HepG2 (cell line): Measurements from ENCODE around the gene YPEL4. TPM values are rescaled to one million over a fixed set of nuclear protein-coding genes. Genes with fewer than 3 reads are reported as not detected.
A peak's percentile ranks its signal among the peaks of the same experiment; 100 is the strongest.

Experiments
- AGO1 ChIP-seq: fragments of 200-400 bp; formaldehyde crosslinking; IDR thresholded peaks from 2 replicates; pipeline ENCODE4 v1.6.1; 2017; ENCODE audit warnings: mild to moderate bottlenecking, low read depth, low read length, moderate library complexity; ENCODE audit not compliant: poor library complexity, severe bottlenecking
- FOXC1 ChIP-seq: sonication (generic); formaldehyde crosslinking; IDR thresholded peaks from 2 replicates; pipeline ENCODE4 v1.8.0; 2022; ENCODE audit warnings: mild to moderate bottlenecking, missing genetic modification reagents, borderline replicate concordance
- FOXK1 ChIP-seq: sonication (generic); formaldehyde crosslinking; IDR thresholded peaks from 2 replicates; pipeline ENCODE4 v1.4.0; 2020; ENCODE audit warnings: low read depth, missing genetic modification reagents, borderline replicate concordance
- GTF3A ChIP-seq: sonication (generic); formaldehyde crosslinking; conservative IDR thresholded peaks from 2 replicates; pipeline ENCODE4 v1.4.0; 2020; ENCODE audit warnings: mild to moderate bottlenecking, missing genetic modification reagents
- HMG20A ChIP-seq: IDR thresholded peaks from 2 replicates; pipeline ENCODE4 v1.6.1; 2016; ENCODE audit warnings: borderline replicate concordance
- KDM4B ChIP-seq: sonication (generic); formaldehyde crosslinking; IDR thresholded peaks from 2 replicates; pipeline ENCODE4 v1.4.0; 2020; ENCODE audit warnings: missing genetic modification reagents
- KDM5B ChIP-seq: sonication (generic); formaldehyde crosslinking; IDR thresholded peaks from 2 replicates; pipeline ENCODE4 v1.4.0; 2020; ENCODE audit warnings: missing genetic modification reagents, mild to moderate bottlenecking, borderline replicate concordance
- MAZ ChIP-seq, 2 experiments: sonication (generic) in 1 of 2; formaldehyde crosslinking in 1 of 2; IDR thresholded peaks; 2 replicates each; pipeline versions ENCODE4 v1.5.0 to v1.6.1; 2012 to 2020; ENCODE audit warnings: low read depth in 2 of 2, mild to moderate bottlenecking in 2 of 2, borderline replicate concordance in 1 of 2, improper control_type of control experiment in 1 of 2, low read length in 1 of 2, missing genetic modification reagents in 1 of 2, moderate library complexity in 1 of 2
- MXI1 ChIP-seq: IDR thresholded peaks from 3 replicates; pipeline ENCODE4 v1.6.1; 2012; ENCODE audit warnings: low read depth, low read length, inconsistent platforms, borderline replicate concordance
- NFE2L2 ChIP-seq: fragments of 150-350 bp; IDR thresholded peaks from 2 replicates; pipeline ENCODE4 v1.6.1; 2014; ENCODE audit warnings: low read length
- RBAK ChIP-seq: sonication (generic); formaldehyde crosslinking; IDR thresholded peaks from 2 replicates; pipeline ENCODE4 v1.5.1; 2020; ENCODE audit warnings: mild to moderate bottlenecking, missing genetic modification reagents
- SNAPC2 ChIP-seq: sonication (generic); formaldehyde crosslinking; IDR thresholded peaks from 2 replicates; pipeline ENCODE4 v1.8.1; 2022; ENCODE audit warnings: mild to moderate bottlenecking, missing genetic modification reagents
- TGIF2 ChIP-seq: IDR thresholded peaks from 2 replicates; pipeline ENCODE4 v1.6.1; 2016; ENCODE audit warnings: control low read depth, missing compliant biosample characterization
- YY1 ChIP-seq: IDR thresholded peaks from 2 replicates; pipeline ENCODE4 v1.6.1; 2011; ENCODE audit warnings: low read length, low read depth, moderate library complexity, mild to moderate bottlenecking; ENCODE audit not compliant: insufficient read depth, insufficient replicate concordance
- ZC3H4 ChIP-seq: sonication (generic); formaldehyde crosslinking; IDR thresholded peaks from 2 replicates; pipeline ENCODE4 v1.4.0; 2020; ENCODE audit warnings: missing genetic modification reagents, borderline replicate concordance
- ZFP37 ChIP-seq: sonication (generic); formaldehyde crosslinking; IDR thresholded peaks from 2 replicates; pipeline ENCODE4 v1.4.0; 2020; ENCODE audit warnings: missing genetic modification reagents, borderline replicate concordance
- ZFP62 ChIP-seq: sonication (generic); formaldehyde crosslinking; IDR thresholded peaks from 2 replicates; pipeline ENCODE4 v1.4.0; 2020; ENCODE audit warnings: missing genetic modification reagents
- ZFY ChIP-seq: sonication (generic); formaldehyde crosslinking; IDR thresholded peaks from 2 replicates; pipeline ENCODE4 v1.4.0; 2020; ENCODE audit warnings: missing genetic modification reagents
- ZNF138 ChIP-seq: sonication (generic); formaldehyde crosslinking; IDR thresholded peaks from 2 replicates; pipeline ENCODE4 v1.5.0; 2020; ENCODE audit warnings: mild to moderate bottlenecking, low read depth, missing genetic modification reagents
- ZNF572 ChIP-seq: sonication (generic); formaldehyde crosslinking; IDR thresholded peaks from 2 replicates; pipeline ENCODE4 v1.5.1; 2020; ENCODE audit warnings: mild to moderate bottlenecking, missing genetic modification reagents
- ZNF7 ChIP-seq: IDR thresholded peaks from 2 replicates; pipeline ENCODE4 v1.6.1; 2016; ENCODE audit warnings: missing biosample characterization, missing genetic modification reagents
- ZNF83 ChIP-seq: sonication (generic); formaldehyde crosslinking; IDR thresholded peaks from 2 replicates; pipeline ENCODE4 v1.4.0; 2020; ENCODE audit warnings: missing genetic modification reagents, mild to moderate bottlenecking, borderline replicate concordance
- polyA plus RNA-seq, 8 experiments: library from polyadenylated mRNA; depleted of rRNA in 3 of 8; stranded (reverse) in 7 of 8; unstranded in 1 of 8; fragments of >200 nt; fragmentation: Illumina TruSeq in 4 of 8; extraction: Trizol in 4 of 8; gene quantifications; 2 replicates each; pipeline versions ENCODE4 v1.2.1 to v1.2.3, GENCODE V29; 2011 to 2016; ENCODE audit warnings: low read depth in 4 of 8, missing spikeins in 1 of 8, mixed read lengths in 1 of 8; ENCODE audit not compliant: insufficient read depth in 1 of 8
- total RNA-seq, 5 experiments: library from RNA; depleted of rRNA; stranded (reverse); fragments of >200 nt; fragmentation: Illumina TruSeq; extraction: Trizol; gene quantifications; 2 replicates each; pipeline ENCODE4 v1.2.3, GENCODE V29; 2016; ENCODE audit warnings: low read depth in 1 of 5
- TF ChIP-seq, protein P1 (sequence below): sonication (generic); formaldehyde crosslinking; IDR thresholded peaks from 2 replicates; pipeline ENCODE4 v1.4.0; 2020; ENCODE audit warnings: missing genetic modification reagents, borderline replicate concordance
- TF ChIP-seq, protein P2 (sequence below): sonication (generic); formaldehyde crosslinking; IDR thresholded peaks from 2 replicates; pipeline ENCODE4 v1.5.0; 2020; ENCODE audit warnings: missing genetic modification reagents, mild to moderate bottlenecking, borderline replicate concordance
- TF ChIP-seq, protein P3 (sequence below): sonication (generic); formaldehyde crosslinking; IDR thresholded peaks from 2 replicates; pipeline ENCODE4 v1.8.0; 2022; ENCODE audit warnings: low read depth, missing genetic modification reagents

The YPEL4 gene
- total and polyA plus RNA-seq, 2 of the 13 experiments (the other 11 are each of a cell fraction or from before 2014, with no cell fraction given) = 0.04 TPM; not detected in 1

DNA sequence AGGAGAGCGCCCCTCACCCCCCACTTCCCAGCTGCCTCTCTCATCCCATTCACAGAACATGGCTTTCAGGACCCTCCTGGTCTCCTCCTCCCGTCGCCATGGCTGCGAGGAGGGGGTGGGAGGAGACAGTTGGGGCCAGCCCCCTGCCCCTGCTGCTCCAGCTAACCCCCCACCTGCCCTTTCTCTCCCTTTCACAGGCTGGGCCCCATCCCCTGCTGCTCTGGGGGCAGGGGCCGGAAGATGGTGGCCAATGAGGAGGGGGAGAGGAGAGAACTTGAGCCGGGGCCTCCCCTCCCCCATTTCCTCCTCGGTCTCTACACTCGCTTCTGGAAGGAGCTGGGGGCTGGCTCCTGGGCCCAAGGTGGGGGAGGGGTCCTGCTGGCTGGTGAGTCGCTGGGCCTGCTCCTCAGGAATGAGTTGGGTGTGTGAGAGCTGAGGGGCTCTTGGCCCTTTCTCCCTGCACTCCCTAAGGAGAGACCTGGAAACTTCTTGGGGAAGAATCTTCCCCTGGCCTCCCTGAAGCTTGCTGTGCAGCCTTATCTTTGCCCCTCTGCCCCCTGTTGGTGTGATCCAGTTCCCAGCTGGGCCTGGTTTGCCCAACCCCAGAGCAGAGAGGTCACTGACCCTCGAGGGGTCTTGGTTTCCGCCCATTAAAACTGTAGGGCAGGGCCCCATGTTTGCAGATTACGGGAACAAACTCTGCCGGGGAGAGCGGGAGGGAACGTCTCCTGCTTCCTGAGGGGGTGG, 10.2 kb downstream of the YPEL4 start (continued):
- TF ChIP-seq ZC3H4 (CRISPR knock-in tag) (no peak), ZNF572 (no peak), MAZ (IDR thresholded peaks at IDR 0.05; ENCODE audit: borderline replicate concordance, low read depth, low read length) (no peak), MAZ (CRISPR knock-in tag; IDR thresholded peaks at IDR 0.05; ENCODE audit: low read depth) (peak; percentile 79; the same call in 1 of the 2 replicates), SNAPC2 (CRISPR knock-in tag) (no peak), FOXC1 (CRISPR knock-in tag) (no peak), FOXK1 (no peak), RBAK (no peak), AGO1 (no peak), ZNF138 (CRISPR knock-in tag) (no peak), MXI1 (no peak), YY1 (peak; percentile 50), KDM4B (peak; percentile 30; the same call in 1 of the 2 replicates), ZNF7 (no peak), ZFP62 (no peak), HMG20A (CRISPR knock-in tag) (peak; percentile 42; the same call in 1 of the 2 replicates), ZFY (CRISPR knock-in tag) (peak; percentile 46; the same call in 1 of the 2 replicates), ZNF83 (CRISPR knock-in tag) (no peak), TGIF2 (CRISPR knock-in tag) (no peak), ZFP37 (CRISPR knock-in tag) (no peak), GTF3A (CRISPR knock-in tag) (no peak), NFE2L2 (no peak), KDM5B (CRISPR knock-in tag) (peak; percentile 55)
- TF ChIP-seq, protein P1, sequence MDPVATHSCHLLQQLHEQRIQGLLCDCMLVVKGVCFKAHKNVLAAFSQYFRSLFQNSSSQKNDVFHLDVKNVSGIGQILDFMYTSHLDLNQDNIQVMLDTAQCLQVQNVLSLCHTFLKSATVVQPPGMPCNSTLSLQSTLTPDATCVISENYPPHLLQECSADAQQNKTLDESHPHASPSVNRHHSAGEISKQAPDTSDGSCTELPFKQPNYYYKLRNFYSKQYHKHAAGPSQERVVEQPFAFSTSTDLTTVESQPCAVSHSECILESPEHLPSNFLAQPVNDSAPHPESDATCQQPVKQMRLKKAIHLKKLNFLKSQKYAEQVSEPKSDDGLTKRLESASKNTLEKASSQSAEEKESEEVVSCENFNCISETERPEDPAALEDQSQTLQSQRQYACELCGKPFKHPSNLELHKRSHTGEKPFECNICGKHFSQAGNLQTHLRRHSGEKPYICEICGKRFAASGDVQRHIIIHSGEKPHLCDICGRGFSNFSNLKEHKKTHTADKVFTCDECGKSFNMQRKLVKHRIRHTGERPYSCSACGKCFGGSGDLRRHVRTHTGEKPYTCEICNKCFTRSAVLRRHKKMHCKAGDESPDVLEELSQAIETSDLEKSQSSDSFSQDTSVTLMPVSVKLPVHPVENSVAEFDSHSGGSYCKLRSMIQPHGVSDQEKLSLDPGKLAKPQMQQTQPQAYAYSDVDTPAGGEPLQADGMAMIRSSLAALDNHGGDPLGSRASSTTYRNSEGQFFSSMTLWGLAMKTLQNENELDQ (CRISPR knock-in tag) = no peak
- TF ChIP-seq, protein P2, sequence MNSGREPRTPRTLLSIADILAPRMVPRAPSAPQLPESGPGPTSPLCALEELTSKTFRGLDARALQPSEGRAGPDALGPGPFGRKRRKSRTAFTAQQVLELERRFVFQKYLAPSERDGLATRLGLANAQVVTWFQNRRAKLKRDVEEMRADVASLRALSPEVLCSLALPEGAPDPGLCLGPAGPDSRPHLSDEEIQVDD (CRISPR knock-in tag) = no peak
- TF ChIP-seq, protein P3, sequence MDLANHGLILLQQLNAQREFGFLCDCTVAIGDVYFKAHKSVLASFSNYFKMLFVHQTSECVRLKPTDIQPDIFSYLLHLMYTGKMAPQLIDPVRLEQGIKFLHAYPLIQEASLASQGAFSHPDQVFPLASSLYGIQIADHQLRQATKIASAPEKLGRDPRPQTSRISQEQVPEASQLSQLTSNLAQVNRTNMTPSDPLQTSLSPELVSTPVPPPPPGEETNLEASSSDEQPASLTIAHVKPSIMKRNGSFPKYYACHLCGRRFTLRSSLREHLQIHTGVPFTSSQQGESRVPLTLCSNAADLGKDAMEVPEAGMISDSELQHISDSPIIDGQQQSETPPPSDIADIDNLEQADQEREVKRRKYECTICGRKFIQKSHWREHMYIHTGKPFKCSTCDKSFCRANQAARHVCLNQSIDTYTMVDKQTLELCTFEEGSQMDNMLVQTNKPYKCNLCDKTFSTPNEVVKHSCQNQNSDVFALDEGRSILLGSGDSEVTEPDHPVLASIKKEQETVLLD = no peak
